ENCODE measurements around the gene DKC1. TPM values are rescaled to one million over a fixed set of nuclear protein-coding genes. Genes with fewer than 3 reads are reported as not detected.

DKC1 gene
- total and polyA plus RNA-seq, 5 donors, result 14.0 to 27.0 (median 20.2) TPM

GRCh38 chrX:154793084-154793795 lies 30.6 kb downstream of the DKC1 start:
- no peak overlapping the region for H3K4me3 ChIP-seq (ENCODE audit: low read length)
- no peak for DNase-seq
- ATAC-seq, result no peak
- H3K27me3 ChIP-seq (ENCODE audit: control insufficient read depth, insufficient read depth), result no peaks in the 10 kb centered on the region
- intact Hi-C loops (cut with DNase I), result no loop called here
- H3K4me1 ChIP-seq (ENCODE audit: control insufficient read depth, insufficient read depth, low read length), result no peaks in the 10 kb centered on the region
- no peak overlapping the region for H3K27ac ChIP-seq (ENCODE audit: low read length)
- no peaks in the 10 kb centered on the region for H3K9me3 ChIP-seq (ENCODE audit: control insufficient read depth, low read length)
- WGBS, result 91% methylated on average over 7 of the region's 7 CpGs

DNA sequence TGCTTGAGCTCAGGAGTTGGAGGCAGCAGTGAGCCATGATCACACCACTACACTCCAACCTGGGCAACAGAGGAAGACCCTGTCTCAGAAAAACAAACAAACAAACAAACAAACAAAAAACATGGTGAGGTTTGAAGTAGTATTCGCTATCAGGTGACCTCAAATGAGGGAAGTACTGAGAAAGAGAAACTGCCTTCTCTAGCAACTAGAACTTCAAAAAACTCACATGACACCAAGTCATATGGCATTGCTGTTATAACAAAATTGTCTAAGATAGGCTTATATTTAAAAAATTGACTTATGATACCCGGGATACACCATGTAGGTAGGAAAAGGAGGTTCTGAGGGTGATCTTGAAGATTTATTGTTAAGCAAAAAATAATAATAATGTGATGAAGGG lies 32.4 kb downstream of the DKC1 start:
- 86% methylated on average over 2 of the region's 2 CpGs for WGBS
- no peak overlapping the region for H3K27ac ChIP-seq (ENCODE audit: low read length)
- no peaks in the 10 kb centered on the region for H3K4me1 ChIP-seq (ENCODE audit: control insufficient read depth, insufficient read depth, low read length)
- intact Hi-C loops (cut with DNase I), result no loop called here
- H3K9me3 ChIP-seq (ENCODE audit: control insufficient read depth, low read length), result no peaks in the 10 kb centered on the region
- DNase-seq (no peak), ATAC-seq (no peak)
- no peaks in the 10 kb centered on the region for H3K27me3 ChIP-seq (ENCODE audit: control insufficient read depth, insufficient read depth)
- H3K4me3 ChIP-seq (ENCODE audit: low read length), result no peak overlapping the region

DNA sequence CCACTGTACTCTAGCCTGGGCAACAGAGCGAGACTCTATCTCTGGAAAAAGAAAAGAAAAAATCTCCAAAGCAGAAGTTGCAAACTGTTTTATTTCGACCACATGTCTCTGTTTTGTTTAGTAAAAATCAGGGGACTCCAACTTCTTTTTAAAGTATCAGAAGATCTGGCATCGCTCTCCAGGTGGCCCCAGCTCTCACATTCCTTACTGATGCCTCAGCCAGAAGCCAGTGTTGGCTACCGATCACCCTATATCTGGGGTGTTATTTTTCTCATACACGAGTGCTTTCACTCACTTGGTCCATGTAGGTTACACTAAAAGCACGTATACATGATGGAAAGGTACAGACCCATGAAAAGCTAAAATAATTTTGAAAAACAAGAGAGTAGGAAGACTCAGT lies 34.3 kb downstream of the DKC1 start:
- WGBS, result 79% methylated on average over 6 of the region's 6 CpGs
- no peaks in the 10 kb centered on the region for H3K27me3 ChIP-seq (ENCODE audit: control insufficient read depth, insufficient read depth)
- no peak overlapping the region for H3K27ac ChIP-seq (ENCODE audit: low read length)
- no peaks in the 10 kb centered on the region for H3K9me3 ChIP-seq (ENCODE audit: control insufficient read depth, low read length)
- H3K4me1 ChIP-seq (ENCODE audit: control insufficient read depth, insufficient read depth, low read length), result no peaks in the 10 kb centered on the region
- no peak overlapping the region for H3K4me3 ChIP-seq (ENCODE audit: low read length)
- intact Hi-C loops (cut with DNase I), result no loop called here
- no peak for ATAC-seq
- DNase-seq, result no peak

DNA sequence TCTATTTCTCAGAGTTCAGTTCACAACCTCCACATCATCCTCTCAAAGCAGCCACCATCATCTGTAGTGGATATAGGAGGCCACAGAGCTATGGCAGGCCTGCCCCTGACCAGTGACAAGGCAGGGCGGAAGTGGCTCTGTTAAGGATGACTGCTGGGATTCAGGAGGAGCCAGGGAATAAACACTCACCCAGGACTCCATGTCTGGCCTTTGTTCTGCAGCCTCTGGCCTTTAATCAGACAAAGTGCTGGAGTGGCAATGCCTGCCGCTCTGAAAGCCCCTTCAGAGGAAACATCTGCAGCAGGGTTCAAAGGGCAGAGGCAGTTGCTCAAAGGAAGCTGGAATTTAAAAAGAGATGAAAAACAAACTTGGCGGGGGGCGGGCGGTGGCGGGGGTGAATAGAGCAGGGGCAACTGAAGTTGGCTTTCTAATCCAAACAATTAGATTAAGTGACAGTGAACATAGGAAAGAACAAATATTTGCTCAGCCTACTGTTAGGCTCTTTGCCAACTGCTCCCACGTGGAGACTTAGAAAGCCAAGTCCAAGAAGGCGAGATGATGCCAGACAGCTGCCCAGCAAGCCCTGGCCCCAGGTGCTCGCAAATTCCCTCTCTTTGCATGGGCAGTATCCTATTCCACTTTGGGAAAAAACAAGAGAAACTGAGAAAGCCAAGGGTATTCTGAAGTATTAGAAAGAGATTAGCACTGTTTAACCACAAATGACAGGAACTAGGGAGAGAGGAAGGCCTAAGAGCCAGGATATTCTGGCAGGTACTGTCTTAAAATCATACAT lies 37.1 kb downstream of the DKC1 start:
- no peak overlapping the region for H3K27ac ChIP-seq (ENCODE audit: low read length)
- intact Hi-C loops (cut with DNase I), result no loop called here

GRCh38 chrX:154800478-154801210 lies 38.0 kb downstream of the DKC1 start:
- WGBS, result 74% methylated on average over 8 of the region's 8 CpGs
- H3K4me1 ChIP-seq (ENCODE audit: control insufficient read depth, insufficient read depth, low read length), result peaks cover 2% of the 10 kb centered on the region
- no peak overlapping the region for H3K4me3 ChIP-seq (ENCODE audit: low read length)
- H3K27me3 ChIP-seq (ENCODE audit: control insufficient read depth, insufficient read depth), result no peaks in the 10 kb centered on the region
- no peak overlapping the region for H3K27ac ChIP-seq (ENCODE audit: low read length)
- H3K9me3 ChIP-seq (ENCODE audit: control insufficient read depth, low read length), result no peaks in the 10 kb centered on the region
- DNase-seq, result no peak
- intact Hi-C loops (cut with DNase I), result no loop called here
- no peak for ATAC-seq

More for the DNA sequence above, 37.1 kb downstream of the DKC1 start:
- no peak overlapping the region for H3K4me3 ChIP-seq (ENCODE audit: low read length)
- peaks cover 2% of the 10 kb centered on the region for H3K4me1 ChIP-seq (ENCODE audit: control insufficient read depth, insufficient read depth, low read length)
- WGBS, result 51% methylated on average over 9 of the region's 9 CpGs
- peak in 1 of 2 donors; percentile 65 for ATAC-seq
- peak in 1 of 3 donors; percentile 36 for DNase-seq
- H3K9me3 ChIP-seq (ENCODE audit: control insufficient read depth, low read length), result no peaks in the 10 kb centered on the region
- H3K27me3 ChIP-seq (ENCODE audit: control insufficient read depth, insufficient read depth), result no peaks in the 10 kb centered on the region

- 72% methylated on average over 2 of the region's 2 CpGs for WGBS
- no peak for DNase-seq
- Histone ChIP-seq H3K4me1 (ENCODE audit: control insufficient read depth, insufficient read depth, low read length) (peaks cover 2% of the 10 kb centered on the region), H3K9me3 (ENCODE audit: control insufficient read depth, low read length) (no peaks in the 10 kb centered on the region), H3K27ac (ENCODE audit: low read length) (no peak overlapping the region), H3K27me3 (ENCODE audit: control insufficient read depth, insufficient read depth) (no peaks in the 10 kb centered on the region), H3K4me3 (ENCODE audit: low read length) (no peak overlapping the region)
- ATAC-seq, result no peak
- intact Hi-C loops (cut with DNase I), result no loop called here
Observed at GRCh38 chrX:154802947-154803346, 40.3 kb downstream of the DKC1 start.

DNA sequence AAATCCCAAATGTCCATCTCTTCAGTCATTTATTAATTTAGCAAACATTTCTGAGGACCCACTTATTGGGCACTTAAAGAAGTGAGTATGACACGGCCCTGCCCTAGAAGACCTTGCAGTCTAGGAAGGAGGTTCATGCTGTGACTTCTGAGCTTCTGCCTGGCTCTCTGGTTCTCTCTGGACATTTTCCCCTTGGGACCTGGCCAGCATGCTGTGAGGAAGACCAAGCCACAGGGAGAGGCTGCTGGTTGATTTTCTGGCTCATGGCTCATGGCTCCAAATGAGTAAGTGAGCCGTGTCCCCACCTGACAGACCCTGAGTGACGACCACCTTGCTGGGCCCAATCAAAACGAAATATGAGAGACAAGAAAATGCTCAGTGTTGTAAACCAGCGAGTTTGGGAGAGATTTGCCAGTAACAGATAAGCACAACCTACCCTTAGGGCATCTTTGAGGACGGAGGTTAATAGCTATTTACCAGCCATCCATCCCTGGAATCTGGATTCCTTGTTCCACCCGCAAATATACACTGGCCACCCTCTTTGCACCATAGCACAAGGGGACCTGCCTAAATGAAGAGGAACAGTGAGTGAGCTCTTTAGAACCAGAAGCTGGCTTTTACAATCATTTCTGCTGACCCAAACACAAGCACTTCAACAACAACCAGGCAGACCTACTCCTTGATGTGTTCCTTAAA lies 41.7 kb downstream of the DKC1 start:
- Histone ChIP-seq H3K4me3 (ENCODE audit: low read length) (peak overlapping the region; percentile 64), H3K9me3 (ENCODE audit: control insufficient read depth, low read length) (no peaks in the 10 kb centered on the region), H3K27me3 (ENCODE audit: control insufficient read depth, insufficient read depth) (no peaks in the 10 kb centered on the region), H3K27ac (ENCODE audit: low read length) (peak overlapping the region; percentile 14), H3K4me1 (ENCODE audit: control insufficient read depth, insufficient read depth, low read length) (peaks cover 2% of the 10 kb centered on the region)
- WGBS, result 39% methylated on average over 7 of the region's 7 CpGs
- intact Hi-C loops (cut with DNase I), result no loop called here
- no peak for DNase-seq
- peak in 1 of 2 donors; percentile 3 for ATAC-seq

DNA sequence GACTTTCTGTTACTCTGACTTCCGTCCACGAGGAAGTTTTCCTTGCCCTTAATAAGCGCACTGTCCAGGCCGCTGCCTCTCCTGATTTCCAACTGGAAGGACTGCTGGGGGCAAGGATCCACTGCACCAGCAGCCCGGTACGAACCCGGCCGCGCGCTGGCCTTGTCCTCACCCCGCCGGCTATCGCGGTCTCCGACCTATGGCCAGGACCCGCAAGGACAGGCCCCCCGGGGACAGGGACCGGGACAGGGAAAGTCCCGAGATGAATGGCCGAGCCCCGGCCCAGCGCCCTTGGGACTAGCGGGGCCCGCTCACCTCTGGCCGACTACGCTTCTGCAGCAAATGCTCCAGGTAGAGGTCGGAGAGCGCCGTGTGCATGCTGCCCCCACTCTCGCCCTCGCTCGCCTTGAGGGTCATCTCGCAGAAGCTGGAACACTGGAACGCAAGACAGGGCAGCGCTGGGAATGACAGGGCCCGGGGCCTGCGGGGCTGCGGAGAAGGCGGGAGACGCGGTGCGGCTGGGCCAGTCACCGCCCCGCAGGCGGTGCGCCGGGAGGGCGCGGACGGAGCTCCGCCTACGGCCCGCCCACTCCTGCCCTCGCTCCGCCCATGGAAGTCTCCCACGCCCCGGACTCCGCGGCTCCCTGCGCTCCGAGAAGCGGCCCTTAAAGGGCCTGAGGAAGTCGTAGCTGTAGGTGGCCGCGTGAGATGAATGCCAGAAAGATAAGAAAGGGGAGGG lies 42.5 kb downstream of the DKC1 start, which contains the start of gene MPP1:
Gene MPP1 (minus strand): TSS at position 529 of the 739 bp plus-strand sequence. CDS start 112 bp downstream, at position 417.
- peak; percentile 99 for ATAC-seq
- intact Hi-C loops (cut with DNase I), result no loop called here
- Histone ChIP-seq H3K9me3 (ENCODE audit: control insufficient read depth, low read length) (no peaks in the 10 kb centered on the region), H3K4me3 (ENCODE audit: low read length) (peak within 1 kb of the TSS; percentile 64), H3K4me1 (ENCODE audit: control insufficient read depth, insufficient read depth, low read length) (peaks cover 2% of the 10 kb centered on the region), H3K27me3 (ENCODE audit: control insufficient read depth, insufficient read depth) (no peaks in the 10 kb centered on the region), H3K27ac (ENCODE audit: low read length) (peak within 1 kb of the TSS; percentile 54)
- DNase-seq, result peak; percentile 76 to 91 (median 89)
- 1% methylated on average over 62 of the region's 65 CpGs for WGBS

DNA sequence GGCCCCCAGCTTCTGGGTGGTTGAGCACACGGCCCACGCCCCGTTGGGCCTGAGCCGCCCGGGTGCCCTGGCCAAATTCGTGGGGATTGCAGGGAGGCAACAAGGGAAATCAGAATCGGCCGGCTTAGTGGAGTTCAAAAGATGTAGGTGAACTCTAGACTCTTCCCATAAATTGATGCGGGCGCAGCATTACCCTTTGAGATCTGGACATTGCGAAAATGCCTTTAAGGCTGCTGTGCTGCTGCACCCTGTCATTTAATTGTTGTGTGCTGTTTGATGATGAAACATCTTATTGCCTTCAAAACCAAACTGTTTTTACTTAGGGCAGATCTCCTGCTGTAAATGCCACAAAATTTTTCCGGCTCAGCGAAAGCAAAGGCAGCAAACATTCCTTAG lies 43.0 kb downstream of the DKC1 start:
- Histone ChIP-seq H3K4me1 (ENCODE audit: control insufficient read depth, insufficient read depth, low read length) (peaks cover 2% of the 10 kb centered on the region), H3K4me3 (ENCODE audit: low read length) (peak overlapping the region; percentile 64), H3K27ac (ENCODE audit: low read length) (peak overlapping the region; percentile 54), H3K9me3 (ENCODE audit: control insufficient read depth, low read length) (no peaks in the 10 kb centered on the region), H3K27me3 (ENCODE audit: control insufficient read depth, insufficient read depth) (no peaks in the 10 kb centered on the region)
- ATAC-seq (no peak), DNase-seq (no peak)
- intact Hi-C loops (cut with DNase I), result no loop called here
- WGBS, result 6% methylated on average over 13 of the region's 13 CpGs

DNA sequence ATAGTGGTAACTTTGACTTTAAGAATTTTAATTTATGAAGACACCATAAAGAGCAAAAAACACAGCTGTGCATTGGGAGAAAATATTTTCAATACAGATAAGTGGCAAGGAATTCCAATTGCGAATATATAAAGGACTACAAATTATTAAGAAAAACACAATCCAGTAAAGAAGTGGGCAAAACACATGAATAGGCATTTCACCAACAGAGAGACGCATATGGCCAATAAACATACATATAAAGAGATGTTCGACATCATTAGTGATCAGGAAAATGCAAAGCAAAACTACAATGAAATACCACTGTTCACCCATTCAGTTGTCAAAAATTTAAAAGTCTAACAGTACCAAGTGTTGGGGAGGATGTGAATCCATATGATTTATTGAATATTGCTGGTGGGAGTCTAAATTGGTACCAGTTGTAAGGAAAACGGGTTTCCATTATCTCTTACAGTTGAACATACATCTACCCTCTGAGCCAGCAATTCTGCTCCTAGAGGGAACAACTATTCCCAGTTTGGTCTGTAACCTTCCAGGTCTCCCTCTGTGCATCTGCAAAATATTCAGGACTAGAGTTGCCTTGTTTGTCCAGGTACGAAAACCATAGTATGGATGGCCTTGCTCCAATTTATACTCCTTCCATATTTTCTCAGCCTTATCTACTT lies 44.3 kb downstream of the DKC1 start:
- no peak for ATAC-seq
- no peak for DNase-seq
- 97% methylated on average over 5 of the region's 5 CpGs for WGBS
- Histone ChIP-seq H3K4me3 (ENCODE audit: low read length) (no peak overlapping the region), H3K9me3 (ENCODE audit: control insufficient read depth, low read length) (no peaks in the 10 kb centered on the region), H3K27me3 (ENCODE audit: control insufficient read depth, insufficient read depth) (no peaks in the 10 kb centered on the region), H3K27ac (ENCODE audit: low read length) (no peak overlapping the region), H3K4me1 (ENCODE audit: control insufficient read depth, insufficient read depth, low read length) (peaks cover 2% of the 10 kb centered on the region)
- intact Hi-C loops (cut with DNase I), result no loop called here
